ENCODE measurements around the gene SIX5.
A peak's percentile ranks its signal among the peaks of the same experiment; 100 is the strongest.

SIX5 gene

DNA sequence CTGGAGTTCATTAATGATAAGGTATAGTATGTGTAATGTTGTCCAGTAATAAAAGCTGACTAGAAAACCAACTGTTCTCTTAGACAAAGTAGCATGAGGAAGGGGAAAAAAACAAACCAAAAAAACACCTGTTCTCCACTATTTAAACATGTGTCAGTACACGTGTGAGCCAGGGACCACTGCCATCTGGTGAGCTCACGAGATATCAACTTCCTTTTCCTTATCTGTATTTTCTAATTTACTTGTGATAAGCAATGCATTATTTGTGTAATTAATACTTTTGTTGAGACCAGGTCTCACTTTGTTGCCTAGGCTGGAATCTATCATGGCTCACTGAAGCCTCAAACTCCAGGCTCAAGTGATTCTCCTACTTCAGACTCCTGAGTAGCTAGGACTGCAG lies 4.3 kb upstream of the SIX5 start:
- TF ChIP-seq, protein P1, sequence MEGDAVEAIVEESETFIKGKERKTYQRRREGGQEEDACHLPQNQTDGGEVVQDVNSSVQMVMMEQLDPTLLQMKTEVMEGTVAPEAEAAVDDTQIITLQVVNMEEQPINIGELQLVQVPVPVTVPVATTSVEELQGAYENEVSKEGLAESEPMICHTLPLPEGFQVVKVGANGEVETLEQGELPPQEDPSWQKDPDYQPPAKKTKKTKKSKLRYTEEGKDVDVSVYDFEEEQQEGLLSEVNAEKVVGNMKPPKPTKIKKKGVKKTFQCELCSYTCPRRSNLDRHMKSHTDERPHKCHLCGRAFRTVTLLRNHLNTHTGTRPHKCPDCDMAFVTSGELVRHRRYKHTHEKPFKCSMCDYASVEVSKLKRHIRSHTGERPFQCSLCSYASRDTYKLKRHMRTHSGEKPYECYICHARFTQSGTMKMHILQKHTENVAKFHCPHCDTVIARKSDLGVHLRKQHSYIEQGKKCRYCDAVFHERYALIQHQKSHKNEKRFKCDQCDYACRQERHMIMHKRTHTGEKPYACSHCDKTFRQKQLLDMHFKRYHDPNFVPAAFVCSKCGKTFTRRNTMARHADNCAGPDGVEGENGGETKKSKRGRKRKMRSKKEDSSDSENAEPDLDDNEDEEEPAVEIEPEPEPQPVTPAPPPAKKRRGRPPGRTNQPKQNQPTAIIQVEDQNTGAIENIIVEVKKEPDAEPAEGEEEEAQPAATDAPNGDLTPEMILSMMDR (IDR thresholded peaks at IDR 0.05; ENCODE audit: low read length, missing control alignments): no peak
- no peak for DNase-seq (ENCODE audit: low read depth)
- no peak overlapping the region for H3K4me3 ChIP-seq (replicated peaks; ENCODE audit: low read depth, low read length)

DNA sequence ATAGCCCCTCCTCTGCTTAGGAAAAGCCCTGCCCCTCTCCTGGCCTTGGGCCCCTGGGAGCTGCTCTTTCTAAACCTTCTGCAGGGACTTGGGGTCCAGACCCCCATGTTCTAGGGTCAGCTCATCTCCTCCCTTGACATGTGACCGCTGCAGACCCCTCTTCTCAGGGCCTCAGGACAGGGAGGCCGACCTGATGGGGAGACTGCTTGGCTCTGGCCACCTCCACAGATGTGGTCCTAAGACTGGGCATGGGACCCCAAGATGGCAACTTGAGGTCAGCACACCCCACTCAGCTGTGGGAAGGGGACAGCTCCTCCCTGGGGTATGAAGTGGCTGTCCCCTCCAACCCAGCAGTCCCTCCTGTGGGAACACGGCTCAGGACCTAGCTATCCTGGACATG lies 3.9 kb upstream of the SIX5 start:
- TF ChIP-seq, protein P1 (IDR thresholded peaks at IDR 0.05; ENCODE audit: low read length, missing control alignments): no peak
- no peak for DNase-seq (ENCODE audit: low read depth)
- H3K4me3 ChIP-seq (replicated peaks; ENCODE audit: low read depth, low read length): no peak overlapping the region

DNA sequence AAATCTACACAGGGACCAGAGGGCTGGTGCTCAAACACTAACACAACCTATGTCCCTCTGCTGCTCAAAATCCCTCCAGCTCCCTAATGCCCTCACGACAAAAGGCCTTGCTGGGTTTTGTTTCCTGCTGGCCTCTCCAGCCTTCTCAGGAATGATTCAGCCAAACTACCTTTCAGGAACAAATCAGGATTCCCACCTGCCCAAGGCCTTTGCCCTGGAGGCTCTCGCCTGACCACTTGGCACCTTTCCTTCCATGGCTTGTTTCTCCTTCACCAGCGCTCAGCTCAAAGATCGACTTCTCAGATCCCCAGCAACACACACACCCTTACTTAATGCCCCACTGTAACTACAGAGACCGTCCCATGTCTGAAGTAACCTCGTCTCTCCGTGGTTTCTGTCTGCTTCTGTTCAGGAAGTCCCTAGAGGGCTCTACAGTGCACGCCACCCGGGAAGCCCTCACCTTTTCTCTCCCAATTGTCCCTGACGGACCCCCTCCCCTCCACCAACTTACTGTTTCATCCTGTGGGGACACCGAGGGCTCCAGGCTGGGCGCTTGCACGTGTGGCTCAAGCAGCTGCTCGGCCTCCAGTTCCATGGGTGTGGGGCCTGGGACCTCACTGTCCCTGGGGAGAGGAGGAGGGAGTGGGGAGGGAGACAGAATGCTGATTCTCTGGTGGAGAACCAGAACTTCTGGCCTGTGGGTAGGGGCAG lies 3.2 kb upstream of the SIX5 start:
- TF ChIP-seq, protein P1 (IDR thresholded peaks at IDR 0.05; ENCODE audit: low read length, missing control alignments): no peak
- DNase-seq (ENCODE audit: low read depth): no peak
- no peak overlapping the region for H3K4me3 ChIP-seq (replicated peaks; ENCODE audit: low read depth, low read length)

- no peak for DNase-seq (ENCODE audit: low read depth)
- H3K4me3 ChIP-seq (replicated peaks; ENCODE audit: low read depth, low read length): no peak overlapping the region
- TF ChIP-seq, protein P1 (IDR thresholded peaks at IDR 0.05; ENCODE audit: low read length, missing control alignments): no peak
Measured at GRCh38 chr19:45771311-45771933, 2.4 kb upstream of the SIX5 start.

- TF ChIP-seq, protein P1 (IDR thresholded peaks at IDR 0.05; ENCODE audit: low read length, missing control alignments): peak; percentile 62
- H3K4me3 ChIP-seq (replicated peaks; ENCODE audit: low read depth, low read length): peak overlapping the region; percentile 65
- DNase-seq (ENCODE audit: low read depth): peak; percentile 99
Measured at GRCh38 chr19:45770192-45771101, 1.4 kb upstream of the SIX5 start.

DNA sequence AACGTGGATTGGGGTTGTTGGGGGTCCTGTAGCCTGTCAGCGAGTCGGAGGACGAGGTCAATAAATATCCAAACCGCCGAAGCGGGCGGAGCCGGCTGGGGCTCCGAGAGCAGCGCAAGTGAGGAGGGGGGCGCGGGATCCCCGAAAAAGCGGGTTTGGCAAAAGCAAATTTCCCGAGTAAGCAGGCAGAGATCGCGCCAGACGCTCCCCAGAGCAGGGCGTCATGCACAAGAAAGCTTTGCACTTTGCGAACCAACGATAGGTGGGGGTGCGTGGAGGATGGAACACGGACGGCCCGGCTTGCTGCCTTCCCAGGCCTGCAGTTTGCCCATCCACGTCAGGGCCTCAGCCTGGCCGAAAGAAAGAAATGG lies 754 bp upstream of the SIX5 start:
- peak; percentile 52 for DNase-seq (ENCODE audit: low read depth)
- peak overlapping the region; percentile 65 for H3K4me3 ChIP-seq (replicated peaks; ENCODE audit: low read depth, low read length)

More for the DNA sequence above, 754 bp upstream of the SIX5 start:
- TF ChIP-seq, protein P1 (IDR thresholded peaks at IDR 0.05; ENCODE audit: low read length, missing control alignments): no peak
